GM10847 (cell line): ENCODE data around the gene MRTFA.

Experiments
- POLR2A ChIP-seq: IDR thresholded peaks from 2 replicates; pipeline ENCODE4 v1.6.1; 2011; ENCODE audit not compliant: insufficient read length; ENCODE audit errors: extremely low read depth

Gene MRTFA

GRCh38 chr22:40509401-40510134, 127.0 kb downstream of the MRTFA start:
- no peak for TF ChIP-seq POLR2A

GRCh38 chr22:40507491-40507890, 129.0 kb downstream of the MRTFA start:
- TF ChIP-seq POLR2A = no peak

GRCh38 chr22:40506762-40507161, 129.8 kb downstream of the MRTFA start:
- TF ChIP-seq POLR2A = no peak

GRCh38 chr22:40504285-40505249, 132.0 kb downstream of the MRTFA start:
- no peak for TF ChIP-seq POLR2A

DNA sequence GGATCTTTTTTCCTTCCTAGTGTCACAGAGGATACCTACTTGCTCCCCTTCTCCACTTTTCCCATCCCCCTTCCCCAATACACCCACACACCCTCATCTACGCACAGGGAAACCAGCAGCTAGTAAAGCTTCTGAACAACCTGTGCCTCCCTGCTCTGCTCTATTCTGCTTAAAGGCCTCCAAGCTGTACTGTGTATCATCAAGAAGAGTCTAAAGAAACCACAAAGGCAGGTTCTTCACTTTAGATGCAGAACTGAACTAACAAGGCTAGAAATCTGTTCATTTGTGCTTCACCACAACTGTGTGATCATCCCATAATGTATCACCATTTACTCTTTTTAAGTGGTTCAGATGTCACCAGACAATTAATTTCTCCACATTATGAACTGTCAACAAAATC, 133.6 kb downstream of the MRTFA start:
- no peak for TF ChIP-seq POLR2A

GRCh38 chr22:40499209-40499623, 137.3 kb downstream of the MRTFA start:
- TF ChIP-seq POLR2A = no peak

GRCh38 chr22:40498420-40499208, 137.9 kb downstream of the MRTFA start:
- no peak for TF ChIP-seq POLR2A

- TF ChIP-seq POLR2A = no peak
Measured at GRCh38 chr22:40493441-40493840, 143.1 kb downstream of the MRTFA start.

- TF ChIP-seq POLR2A = no peak
Measured at GRCh38 chr22:40491990-40492631, 144.4 kb downstream of the MRTFA start.

DNA sequence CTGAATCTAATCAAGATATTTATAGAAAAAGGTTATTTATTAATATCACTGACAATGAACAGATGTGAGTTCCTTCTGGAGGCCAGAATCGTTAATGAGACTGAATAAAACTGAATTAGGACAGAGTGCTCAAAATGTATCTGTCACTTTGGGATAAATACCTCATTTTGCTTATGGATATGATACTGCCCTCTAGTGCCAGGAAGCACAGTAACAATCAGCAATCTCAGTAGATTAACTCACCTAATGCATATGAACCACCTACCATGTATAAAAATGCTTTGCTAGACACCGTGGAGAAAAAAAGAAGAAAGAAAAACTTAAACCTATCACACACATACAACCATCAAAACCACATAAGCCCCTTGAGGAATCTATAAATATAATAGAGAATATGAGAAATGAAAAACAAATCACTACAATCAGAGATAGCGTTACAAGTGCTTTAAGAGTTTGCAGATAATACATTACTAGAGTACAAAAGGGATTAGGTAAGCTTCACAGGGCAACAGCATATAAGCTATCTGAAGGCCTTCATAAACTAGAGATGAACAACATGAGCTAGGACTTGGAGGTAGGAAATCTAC, 148.8 kb downstream of the MRTFA start:
- no peak for TF ChIP-seq POLR2A

- no peak for TF ChIP-seq POLR2A
Measured at GRCh38 chr22:40486962-40487602, 149.4 kb downstream of the MRTFA start.

DNA sequence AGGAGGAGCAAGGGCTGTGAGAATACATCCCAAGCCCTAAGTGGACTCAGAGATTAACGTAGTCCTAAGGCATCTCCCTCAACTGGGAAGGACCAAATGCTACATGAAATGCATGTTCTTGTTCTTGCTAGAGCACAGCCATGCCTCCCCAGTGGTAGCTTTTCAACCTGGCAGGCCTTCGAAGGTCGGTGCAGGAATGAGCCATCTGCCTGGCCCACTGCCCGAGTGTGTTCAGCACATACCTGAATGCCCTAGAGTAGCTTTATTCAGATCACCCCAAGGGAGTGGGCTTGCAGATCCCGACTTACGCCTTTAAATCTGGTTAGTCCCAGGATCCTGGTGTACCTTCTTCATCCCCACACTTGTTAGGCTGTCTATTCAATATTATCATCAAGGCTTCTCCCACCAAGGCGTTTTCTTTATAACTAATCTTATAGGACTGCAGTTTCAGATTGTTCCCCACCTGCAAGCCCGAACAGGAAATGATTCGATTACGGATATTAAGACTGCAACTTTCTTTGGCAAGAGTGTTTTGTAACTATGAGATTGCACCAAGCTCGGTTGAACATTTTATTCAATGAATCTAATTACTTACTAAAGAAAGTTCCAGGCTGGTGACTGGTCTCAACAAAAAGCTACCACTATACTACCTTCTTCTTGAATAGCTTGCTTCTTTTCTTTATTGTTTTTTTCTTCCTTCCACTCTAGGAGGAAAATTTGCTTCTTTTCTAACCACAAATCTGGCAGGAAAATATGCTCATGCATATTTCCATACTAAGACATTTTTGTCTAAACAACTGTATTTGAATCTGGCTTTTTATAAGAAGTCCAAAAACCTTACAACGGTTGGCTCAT, 150.5 kb downstream of the MRTFA start:
- no peak for TF ChIP-seq POLR2A
